K562 (cell line): Measurements from ENCODE around the gene ALG14.

ENCODE experiments used
- CTCF ChIP-seq, 3 experiments: IDR thresholded peaks in 2 of 3; conservative IDR thresholded peaks in 1 of 3; 2 replicates each; pipeline ENCODE4 v1.5.1; 2011 to 2012; ENCODE audit warnings: low read length in 3 of 3, mild to moderate bottlenecking in 3 of 3, control low read depth in 2 of 3, improper control_type of control experiment in 1 of 3, inconsistent platforms in 1 of 3, low read depth in 1 of 3, mixed read lengths in 1 of 3, moderate library complexity in 1 of 3; ENCODE audit not compliant: insufficient read depth in 2 of 3
- CXXC5 ChIP-seq: fragments of 250-450 bp; sonication (Bioruptor Pico); IDR thresholded peaks from 2 replicates; pipeline ENCODE4 v1.8.0; 2022; ENCODE audit warnings: inconsistent platforms, mild to moderate bottlenecking, moderate library complexity
- EP300 ChIP-seq: IDR thresholded peaks from 2 replicates; pipeline ENCODE4 v1.6.1; 2012; ENCODE audit warnings: low read length, improper control_type of control experiment
- FOXM1 ChIP-seq, 2 experiments: fragments of 450-650 bp in 1 of 2; sonication (generic) in 1 of 2; formaldehyde crosslinking in 1 of 2; IDR thresholded peaks; 2 replicates each; pipeline versions ENCODE4 v1.6.1 to v1.9.0; 2017 to 2022; ENCODE audit warnings: low read depth in 2 of 2, mild to moderate bottlenecking in 2 of 2, missing genetic modification reagents in 1 of 2, moderate library complexity in 1 of 2
- GABPA ChIP-seq: fragments of 200-800 bp; sonication (Bioruptor generic); conservative IDR thresholded peaks from 2 replicates; pipeline ENCODE4 v1.6.1; 2016; ENCODE audit warnings: low read depth, missing genetic modification characterization, missing compliant biosample characterization
- IRF9 ChIP-seq: fragments of 450-650 bp; IDR thresholded peaks from 2 replicates; pipeline ENCODE4 v1.6.1; 2016; ENCODE audit warnings: missing biosample characterization, missing genetic modification characterization
- MYC ChIP-seq, 2 experiments: fragments of 250-450 bp in 1 of 2; sonication (Bioruptor Pico) in 1 of 2; IDR thresholded peaks; 2 replicates each; pipeline versions ENCODE4 v1.5.1 to v1.6.1; 2012 to 2021; ENCODE audit warnings: low read depth in 2 of 2, borderline replicate concordance in 1 of 2, improper control_type of control experiment in 1 of 2, low read length in 1 of 2, mild to moderate bottlenecking in 1 of 2, moderate library complexity in 1 of 2
- PRDM10 ChIP-seq: fragments of 450-650 bp; IDR thresholded peaks from 2 replicates; pipeline ENCODE4 v1.6.1; 2018; ENCODE audit not compliant: partially characterized antibody
- ZC3H4 ChIP-seq: sonication (generic); formaldehyde crosslinking; IDR thresholded peaks from 2 replicates; pipeline ENCODE4 v1.9.0; 2021; ENCODE audit warnings: missing genetic modification reagents, borderline replicate concordance
- ZFX ChIP-seq: sonication (generic); formaldehyde crosslinking; IDR thresholded peaks from 2 replicates; pipeline ENCODE4 v1.8.0; 2022; ENCODE audit warnings: mild to moderate bottlenecking, missing genetic modification reagents, moderate library complexity

GRCh38 chr1:95010158-95010557 lies 62.6 kb downstream of the ALG14 start:
- TF ChIP-seq CTCF (IDR thresholded peaks at IDR 0.05 in 2 of 3, conservative IDR thresholded peaks at IDR 0.05 in 1 of 3; ENCODE audit: insufficient read depth in 2 of 3, low read depth in 1 of 3, low read length in 3 of 3) (no peak), FOXM1 (IDR thresholded peaks at IDR 0.05; ENCODE audit: low read depth) (no peak), FOXM1 (CRISPR knock-in tag; IDR thresholded peaks at IDR 0.05; ENCODE audit: low read depth) (no peak), GABPA (tag) (no peak), MYC (IDR thresholded peaks at IDR 0.05; ENCODE audit: low read depth, low read length) (no peak), MYC (CRISPR knock-in tag; IDR thresholded peaks at IDR 0.05; ENCODE audit: borderline replicate concordance, low read depth) (no peak), ZC3H4 (CRISPR knock-in tag) (no peak), EP300 (no peak), CXXC5 (CRISPR knock-in tag) (no peak), IRF9 (tag) (no peak), PRDM10 (no peak), ZFX (CRISPR knock-in tag) (no peak)
